WTC11 (cell line): ENCODE measurements around the gene SARM1. TPM values are rescaled to one million over a fixed set of nuclear protein-coding genes. Genes with fewer than 3 reads are reported as not detected.

ENCODE experiments used
- ATAC-seq: fragments of 200-7000 bp; cut with Tn5 transposase; 2 replicates; pipeline ENCODE4 v1.10.0; 2021; ENCODE audit warnings: mild to moderate bottlenecking, moderate library complexity
- CTCF ChIA-PET: fragments of 300-600 bp; sonication (Branson Sonifier 250); formaldehyde crosslinking; loops from one replicate; lab custom pipeline; 2021; ENCODE audit warnings: antibody characterized with exemption; lab: Charles Lee
- POLR2A ChIA-PET: fragments of 350-600 bp; sonication (Branson Sonifier 250); formaldehyde crosslinking; loops from one replicate; lab custom pipeline; 2021; ENCODE audit warnings: antibody characterized with exemption; lab: Charles Lee
- DNase-seq: peaks from one replicate; pipeline ENCODE4 v3.0.0; 2021; ENCODE audit warnings: low spot score
- H3K27ac Mint-ChIP-seq: 2 replicates; pipeline ENCODE4 v1.8.0; 2021; ENCODE audit warnings: mixed read lengths
- H3K27me3 Mint-ChIP-seq: 2 replicates; pipeline ENCODE4 v1.8.0; 2021; ENCODE audit warnings: low read depth, mild to moderate bottlenecking, moderate library complexity, mixed read lengths
- H3K36me3 Mint-ChIP-seq: 2 replicates; pipeline ENCODE4 v1.8.0; 2021; ENCODE audit warnings: mixed read lengths
- H3K4me1 Mint-ChIP-seq: 2 replicates; pipeline ENCODE4 v1.8.0; 2022; ENCODE audit warnings: mixed read lengths
- H3K4me3 Mint-ChIP-seq: 2 replicates; pipeline ENCODE4 v1.8.0; 2021; ENCODE audit warnings: mild to moderate bottlenecking, moderate library complexity, mixed read lengths
- H3K9me3 Mint-ChIP-seq: 2 replicates; pipeline ENCODE4 v1.8.0; 2021; ENCODE audit warnings: mixed read lengths
- ATF1 ChIP-seq: sonication (generic); formaldehyde crosslinking; IDR thresholded peaks from 2 replicates; pipeline ENCODE4 v1.8.1; 2023; ENCODE audit warnings: mild to moderate bottlenecking, moderate library complexity, missing genetic modification reagents
- CBFB ChIP-seq: sonication (generic); formaldehyde crosslinking; IDR thresholded peaks from 2 replicates; pipeline ENCODE4 v1.8.1; 2022; ENCODE audit warnings: mild to moderate bottlenecking, low read depth, missing genetic modification reagents
- CREB1 ChIP-seq: sonication (generic); formaldehyde crosslinking; IDR thresholded peaks from 2 replicates; pipeline ENCODE4 v1.8.0; 2023; ENCODE audit warnings: mild to moderate bottlenecking, missing genetic modification reagents
- CREM ChIP-seq: sonication (generic); formaldehyde crosslinking; IDR thresholded peaks from 2 replicates; pipeline ENCODE4 v1.8.1; 2022; ENCODE audit warnings: mild to moderate bottlenecking, missing genetic modification reagents, moderate library complexity
- EMX1 ChIP-seq: fragments of 250-450 bp; sonication (Bioruptor Pico); IDR thresholded peaks from 2 replicates; pipeline ENCODE4 v1.8.0; 2021; ENCODE audit warnings: mild to moderate bottlenecking
- ESRRA ChIP-seq: sonication (generic); formaldehyde crosslinking; IDR thresholded peaks from 2 replicates; pipeline ENCODE4 v1.8.1; 2022; ENCODE audit warnings: mild to moderate bottlenecking, missing genetic modification reagents, borderline replicate concordance
- FOXJ3 ChIP-seq: sonication (generic); formaldehyde crosslinking; IDR thresholded peaks from 2 replicates; pipeline ENCODE4 v1.9.0; 2021; ENCODE audit warnings: missing genetic modification reagents, mild to moderate bottlenecking, borderline replicate concordance
- HMGA2 ChIP-seq: fragments of 250-450 bp; sonication (Bioruptor Pico); IDR thresholded peaks from 2 replicates; pipeline ENCODE4 v1.4.0; 2021; ENCODE audit warnings: mild to moderate bottlenecking, moderate library complexity
- JUN ChIP-seq: sonication (generic); formaldehyde crosslinking; IDR thresholded peaks from 2 replicates; pipeline ENCODE4 v1.8.0; 2023; ENCODE audit warnings: mild to moderate bottlenecking, missing genetic modification reagents
- KAT7 ChIP-seq: sonication (generic); formaldehyde crosslinking; IDR thresholded peaks from 2 replicates; pipeline ENCODE4 v1.8.1; 2023; ENCODE audit warnings: missing genetic modification reagents, mild to moderate bottlenecking, borderline replicate concordance
- NR3C1 ChIP-seq: sonication (generic); formaldehyde crosslinking; conservative IDR thresholded peaks from 2 replicates; pipeline ENCODE4 v1.8.1; 2023; ENCODE audit warnings: low read depth, mild to moderate bottlenecking, missing genetic modification reagents
- RORB ChIP-seq: fragments of 250-450 bp; sonication (Bioruptor Pico); IDR thresholded peaks from 2 replicates; pipeline ENCODE4 v1.9.0; 2021; ENCODE audit warnings: mild to moderate bottlenecking
- SMAD3 ChIP-seq: sonication (generic); formaldehyde crosslinking; IDR thresholded peaks from 2 replicates; pipeline ENCODE4 v1.8.0; 2022; ENCODE audit warnings: missing genetic modification reagents, mild to moderate bottlenecking, borderline replicate concordance
- TEAD4 ChIP-seq: sonication (generic); formaldehyde crosslinking; IDR thresholded peaks from 2 replicates; pipeline ENCODE4 v1.8.0; 2022; ENCODE audit warnings: mild to moderate bottlenecking, missing genetic modification reagents
- ZNF121 ChIP-seq: sonication (generic); formaldehyde crosslinking; IDR thresholded peaks from 2 replicates; pipeline ENCODE4 v1.8.0; 2023; ENCODE audit warnings: missing genetic modification reagents
- ZNF219 ChIP-seq: sonication (generic); formaldehyde crosslinking; IDR thresholded peaks from 2 replicates; pipeline ENCODE4 v1.8.0; 2023; ENCODE audit warnings: missing genetic modification reagents, mild to moderate bottlenecking, borderline replicate concordance
- ZNF416 ChIP-seq: fragments of 250-450 bp; sonication (Bioruptor Pico); IDR thresholded peaks from 2 replicates; pipeline ENCODE4 v1.9.0; 2021; ENCODE audit warnings: mild to moderate bottlenecking, inconsistent platforms
- ZNF423 ChIP-seq: fragments of 250-450 bp; sonication (Bioruptor Pico); IDR thresholded peaks from 2 replicates; pipeline ENCODE4 v2.1.2; 2022; ENCODE audit warnings: mild to moderate bottlenecking, moderate library complexity
- ZNF671 ChIP-seq: fragments of 250-450 bp; sonication (Bioruptor Pico); IDR thresholded peaks from 2 replicates; pipeline ENCODE4 v1.8.0; 2021; ENCODE audit warnings: mild to moderate bottlenecking
- ZSCAN18 ChIP-seq: fragments of 250-450 bp; sonication (Bioruptor Pico); IDR thresholded peaks from 2 replicates; pipeline ENCODE4 v2.1.2; 2022; ENCODE audit warnings: mild to moderate bottlenecking, moderate library complexity
- total RNA-seq: library from RNA; stranded (reverse); gene quantifications from 3 replicates; pipeline ENCODE4 v1.2.3, GENCODE V29; 2021
- TF ChIP-seq, protein P1 (sequence below): sonication (generic); formaldehyde crosslinking; IDR thresholded peaks from 2 replicates; pipeline ENCODE4 v1.8.1; 2022; ENCODE audit warnings: low read depth, mild to moderate bottlenecking, moderate library complexity, missing genetic modification reagents, borderline replicate concordance
- TF ChIP-seq, protein P2 (sequence below): sonication (generic); formaldehyde crosslinking; IDR thresholded peaks from 2 replicates; pipeline ENCODE4 v1.8.1; 2023; ENCODE audit warnings: mild to moderate bottlenecking, missing genetic modification reagents
- TF ChIP-seq, protein P3 (sequence below): fragments of 250-450 bp; sonication (Bioruptor Pico); IDR thresholded peaks from 2 replicates; pipeline ENCODE4 v1.9.0; 2021; ENCODE audit warnings: mild to moderate bottlenecking, borderline replicate concordance
- TF ChIP-seq, protein P4 (sequence below): sonication (generic); formaldehyde crosslinking; IDR thresholded peaks from 2 replicates; pipeline ENCODE4 v1.8.0; 2022; ENCODE audit warnings: mild to moderate bottlenecking, missing genetic modification reagents
- TF ChIP-seq, protein P5 (sequence below): fragments of 250-450 bp; sonication (Bioruptor Pico); IDR thresholded peaks from 2 replicates; pipeline ENCODE4 v1.9.0; 2021; ENCODE audit warnings: moderate library complexity, mild to moderate bottlenecking, inconsistent platforms, borderline replicate concordance
- TF ChIP-seq, protein P6 (sequence below): sonication (generic); formaldehyde crosslinking; IDR thresholded peaks from 2 replicates; pipeline ENCODE4 v1.8.1; 2023; ENCODE audit warnings: mild to moderate bottlenecking, missing genetic modification reagents, moderate library complexity

SARM1 gene
- total RNA-seq, 1 experiment from 2014 or later, result 3.8 TPM

- no peak overlapping the region for H3K27ac Mint-ChIP-seq
- H3K4me1 Mint-ChIP-seq, result peaks cover 14% of the 10 kb centered on the region
- H3K36me3 Mint-ChIP-seq, result peaks cover 12% of the 10 kb centered on the region
- H3K27me3 Mint-ChIP-seq, result peaks cover 51% of the 10 kb centered on the region
- CTCF ChIA-PET, result interaction anchor here (1.9 to 2.2 kb wide), 2 partner anchors 19 to 28 kb away, joined by 4 to 9 read pairs; no protein-coding TSS in a partner anchor
- POLR2A ChIA-PET, result no interaction called here
- ATAC-seq (no peak), DNase-seq (no peak)
- no peak overlapping the region for H3K4me3 Mint-ChIP-seq
- H3K9me3 Mint-ChIP-seq, result no peaks in the 10 kb centered on the region
- TF ChIP-seq ZNF121 (CRISPR knock-in tag) (no peak), CREM (CRISPR knock-in tag) (no peak), ESRRA (CRISPR knock-in tag) (no peak), HMGA2 (CRISPR knock-in tag) (no peak), SMAD3 (CRISPR knock-in tag) (no peak), ZNF423 (CRISPR knock-in tag) (no peak), ZNF416 (CRISPR knock-in tag) (no peak), JUN (no peak), NR3C1 (no peak), ZSCAN18 (CRISPR knock-in tag) (no peak), ATF1 (CRISPR knock-in tag) (no peak), CBFB (CRISPR knock-in tag) (no peak), TEAD4 (CRISPR knock-in tag) (no peak), RORB (no peak)
- TF ChIP-seq, protein P1, sequence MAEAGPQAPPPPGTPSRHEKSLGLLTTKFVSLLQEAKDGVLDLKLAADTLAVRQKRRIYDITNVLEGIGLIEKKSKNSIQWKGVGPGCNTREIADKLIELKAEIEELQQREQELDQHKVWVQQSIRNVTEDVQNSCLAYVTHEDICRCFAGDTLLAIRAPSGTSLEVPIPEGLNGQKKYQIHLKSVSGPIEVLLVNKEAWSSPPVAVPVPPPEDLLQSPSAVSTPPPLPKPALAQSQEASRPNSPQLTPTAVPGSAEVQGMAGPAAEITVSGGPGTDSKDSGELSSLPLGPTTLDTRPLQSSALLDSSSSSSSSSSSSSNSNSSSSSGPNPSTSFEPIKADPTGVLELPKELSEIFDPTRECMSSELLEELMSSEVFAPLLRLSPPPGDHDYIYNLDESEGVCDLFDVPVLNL (CRISPR knock-in tag), result no peak
- TF ChIP-seq, protein P2, sequence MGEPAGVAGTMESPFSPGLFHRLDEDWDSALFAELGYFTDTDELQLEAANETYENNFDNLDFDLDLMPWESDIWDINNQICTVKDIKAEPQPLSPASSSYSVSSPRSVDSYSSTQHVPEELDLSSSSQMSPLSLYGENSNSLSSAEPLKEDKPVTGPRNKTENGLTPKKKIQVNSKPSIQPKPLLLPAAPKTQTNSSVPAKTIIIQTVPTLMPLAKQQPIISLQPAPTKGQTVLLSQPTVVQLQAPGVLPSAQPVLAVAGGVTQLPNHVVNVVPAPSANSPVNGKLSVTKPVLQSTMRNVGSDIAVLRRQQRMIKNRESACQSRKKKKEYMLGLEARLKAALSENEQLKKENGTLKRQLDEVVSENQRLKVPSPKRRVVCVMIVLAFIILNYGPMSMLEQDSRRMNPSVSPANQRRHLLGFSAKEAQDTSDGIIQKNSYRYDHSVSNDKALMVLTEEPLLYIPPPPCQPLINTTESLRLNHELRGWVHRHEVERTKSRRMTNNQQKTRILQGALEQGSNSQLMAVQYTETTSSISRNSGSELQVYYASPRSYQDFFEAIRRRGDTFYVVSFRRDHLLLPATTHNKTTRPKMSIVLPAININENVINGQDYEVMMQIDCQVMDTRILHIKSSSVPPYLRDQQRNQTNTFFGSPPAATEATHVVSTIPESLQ (CRISPR knock-in tag), result no peak
These were observed 16.6 kb downstream of the SARM1 start for GRCh38 chr17:28388106-28388505.

DNA sequence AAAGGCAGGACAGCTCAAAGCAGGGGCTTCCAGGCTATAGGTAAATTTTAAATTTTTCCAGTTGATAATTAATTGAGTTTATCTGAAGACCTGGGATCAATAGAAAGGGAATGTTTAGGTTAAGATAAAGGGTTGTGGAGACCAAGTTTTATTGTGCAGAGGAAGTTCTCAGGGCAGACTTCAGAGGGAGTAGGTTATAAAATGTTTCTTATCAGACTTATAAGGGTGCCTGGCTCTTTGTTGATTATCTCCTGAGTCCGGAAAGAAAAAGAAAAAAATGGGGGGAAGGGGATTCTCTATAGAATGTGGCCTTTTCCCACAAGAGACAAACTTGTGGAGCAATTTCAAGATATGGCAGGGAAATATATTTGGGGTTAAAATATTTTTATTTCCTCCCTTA is 18.6 kb downstream of the SARM1 start:
- Mint-ChIP-seq H3K4me1 (peaks cover 9% of the 10 kb centered on the region), H3K4me3 (no peak overlapping the region), H3K27ac (no peak overlapping the region)
- ATAC-seq, result no peak
- TF ChIP-seq FOXJ3 (CRISPR knock-in tag), result no peak
- TF ChIP-seq, protein P3, sequence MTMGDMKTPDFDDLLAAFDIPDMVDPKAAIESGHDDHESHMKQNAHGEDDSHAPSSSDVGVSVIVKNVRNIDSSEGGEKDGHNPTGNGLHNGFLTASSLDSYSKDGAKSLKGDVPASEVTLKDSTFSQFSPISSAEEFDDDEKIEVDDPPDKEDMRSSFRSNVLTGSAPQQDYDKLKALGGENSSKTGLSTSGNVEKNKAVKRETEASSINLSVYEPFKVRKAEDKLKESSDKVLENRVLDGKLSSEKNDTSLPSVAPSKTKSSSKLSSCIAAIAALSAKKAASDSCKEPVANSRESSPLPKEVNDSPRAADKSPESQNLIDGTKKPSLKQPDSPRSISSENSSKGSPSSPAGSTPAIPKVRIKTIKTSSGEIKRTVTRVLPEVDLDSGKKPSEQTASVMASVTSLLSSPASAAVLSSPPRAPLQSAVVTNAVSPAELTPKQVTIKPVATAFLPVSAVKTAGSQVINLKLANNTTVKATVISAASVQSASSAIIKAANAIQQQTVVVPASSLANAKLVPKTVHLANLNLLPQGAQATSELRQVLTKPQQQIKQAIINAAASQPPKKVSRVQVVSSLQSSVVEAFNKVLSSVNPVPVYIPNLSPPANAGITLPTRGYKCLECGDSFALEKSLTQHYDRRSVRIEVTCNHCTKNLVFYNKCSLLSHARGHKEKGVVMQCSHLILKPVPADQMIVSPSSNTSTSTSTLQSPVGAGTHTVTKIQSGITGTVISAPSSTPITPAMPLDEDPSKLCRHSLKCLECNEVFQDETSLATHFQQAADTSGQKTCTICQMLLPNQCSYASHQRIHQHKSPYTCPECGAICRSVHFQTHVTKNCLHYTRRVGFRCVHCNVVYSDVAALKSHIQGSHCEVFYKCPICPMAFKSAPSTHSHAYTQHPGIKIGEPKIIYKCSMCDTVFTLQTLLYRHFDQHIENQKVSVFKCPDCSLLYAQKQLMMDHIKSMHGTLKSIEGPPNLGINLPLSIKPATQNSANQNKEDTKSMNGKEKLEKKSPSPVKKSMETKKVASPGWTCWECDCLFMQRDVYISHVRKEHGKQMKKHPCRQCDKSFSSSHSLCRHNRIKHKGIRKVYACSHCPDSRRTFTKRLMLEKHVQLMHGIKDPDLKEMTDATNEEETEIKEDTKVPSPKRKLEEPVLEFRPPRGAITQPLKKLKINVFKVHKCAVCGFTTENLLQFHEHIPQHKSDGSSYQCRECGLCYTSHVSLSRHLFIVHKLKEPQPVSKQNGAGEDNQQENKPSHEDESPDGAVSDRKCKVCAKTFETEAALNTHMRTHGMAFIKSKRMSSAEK, result no peak
- no peak for TF ChIP-seq EMX1 (CRISPR knock-in tag)
- TF ChIP-seq, protein P4, sequence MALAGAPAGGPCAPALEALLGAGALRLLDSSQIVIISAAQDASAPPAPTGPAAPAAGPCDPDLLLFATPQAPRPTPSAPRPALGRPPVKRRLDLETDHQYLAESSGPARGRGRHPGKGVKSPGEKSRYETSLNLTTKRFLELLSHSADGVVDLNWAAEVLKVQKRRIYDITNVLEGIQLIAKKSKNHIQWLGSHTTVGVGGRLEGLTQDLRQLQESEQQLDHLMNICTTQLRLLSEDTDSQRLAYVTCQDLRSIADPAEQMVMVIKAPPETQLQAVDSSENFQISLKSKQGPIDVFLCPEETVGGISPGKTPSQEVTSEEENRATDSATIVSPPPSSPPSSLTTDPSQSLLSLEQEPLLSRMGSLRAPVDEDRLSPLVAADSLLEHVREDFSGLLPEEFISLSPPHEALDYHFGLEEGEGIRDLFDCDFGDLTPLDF, result no peak
- TF ChIP-seq CREB1, result no peak
- TF ChIP-seq KAT7 (CRISPR knock-in tag), result no peak
- no peak for TF ChIP-seq ZNF219 (CRISPR knock-in tag)
- TF ChIP-seq ZNF671, result no peak
- no peak for TF ChIP-seq CBFB (CRISPR knock-in tag)
- TF ChIP-seq, protein P5, sequence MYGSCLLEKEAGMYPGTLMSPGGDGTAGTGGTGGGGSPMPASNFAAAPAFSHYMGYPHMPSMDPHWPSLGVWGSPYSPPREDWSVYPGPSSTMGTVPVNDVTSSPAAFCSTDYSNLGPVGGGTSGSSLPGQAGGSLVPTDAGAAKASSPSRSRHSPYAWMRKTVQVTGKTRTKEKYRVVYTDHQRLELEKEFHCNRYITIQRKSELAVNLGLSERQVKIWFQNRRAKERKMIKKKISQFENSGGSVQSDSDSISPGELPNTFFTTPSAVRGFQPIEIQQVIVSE (CRISPR knock-in tag), result no peak
- TF ChIP-seq, protein P6, sequence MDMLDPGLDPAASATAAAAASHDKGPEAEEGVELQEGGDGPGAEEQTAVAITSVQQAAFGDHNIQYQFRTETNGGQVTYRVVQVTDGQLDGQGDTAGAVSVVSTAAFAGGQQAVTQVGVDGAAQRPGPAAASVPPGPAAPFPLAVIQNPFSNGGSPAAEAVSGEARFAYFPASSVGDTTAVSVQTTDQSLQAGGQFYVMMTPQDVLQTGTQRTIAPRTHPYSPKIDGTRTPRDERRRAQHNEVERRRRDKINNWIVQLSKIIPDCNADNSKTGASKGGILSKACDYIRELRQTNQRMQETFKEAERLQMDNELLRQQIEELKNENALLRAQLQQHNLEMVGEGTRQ (CRISPR knock-in tag), result no peak
- TF ChIP-seq, all 79 proteins: peak for 0
- Mint-ChIP-seq H3K9me3 (no peaks in the 10 kb centered on the region), H3K36me3 (peaks cover 10% of the 10 kb centered on the region), H3K27me3 (peaks cover 30% of the 10 kb centered on the region)
- CTCF ChIA-PET, result no interaction called here
- DNase-seq, result no peak
- POLR2A ChIA-PET, result no interaction called here
